ENCODE data around the gene MAP3K12. TPM values are rescaled to one million over a fixed set of nuclear protein-coding genes. Genes with fewer than 3 reads are reported as not detected.
A peak's percentile ranks its signal among the peaks of the same experiment; 100 is the strongest.

Gene MAP3K12
- total and polyA plus RNA-seq, 10 of the 15 experiments (the other 5 are each of a cell fraction or from before 2014, with no cell fraction given) = 0.45 to 14.9 (median 6.9) TPM

DNA sequence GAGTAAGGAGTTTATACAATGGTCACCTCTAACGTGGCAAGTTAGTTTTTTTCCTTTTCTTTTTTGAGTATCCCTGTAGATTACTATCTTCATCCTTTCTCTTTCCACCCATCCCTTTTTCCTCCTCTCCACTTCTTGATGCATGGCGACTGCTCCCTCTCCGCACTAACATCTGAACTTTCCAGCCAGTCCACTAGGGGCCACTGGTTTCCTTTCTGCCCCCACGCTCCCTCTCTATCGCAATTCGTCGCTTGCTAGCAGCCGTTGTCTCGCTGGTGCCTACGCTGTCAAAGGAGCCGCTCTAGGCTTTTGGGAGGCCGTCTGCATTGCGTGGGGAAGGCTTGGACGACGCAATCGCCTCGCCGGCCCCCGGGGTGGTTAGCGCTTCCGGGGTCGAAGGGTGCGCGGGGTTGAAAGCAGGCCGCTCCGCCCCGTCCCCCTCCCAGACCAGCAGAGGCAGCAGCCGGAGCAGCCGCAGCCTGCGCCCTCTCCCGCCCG lies 47.5 kb downstream of the MAP3K12 start, which contains the start of gene PCBP2 (continued):
- TF ChIP-seq, protein P1, sequence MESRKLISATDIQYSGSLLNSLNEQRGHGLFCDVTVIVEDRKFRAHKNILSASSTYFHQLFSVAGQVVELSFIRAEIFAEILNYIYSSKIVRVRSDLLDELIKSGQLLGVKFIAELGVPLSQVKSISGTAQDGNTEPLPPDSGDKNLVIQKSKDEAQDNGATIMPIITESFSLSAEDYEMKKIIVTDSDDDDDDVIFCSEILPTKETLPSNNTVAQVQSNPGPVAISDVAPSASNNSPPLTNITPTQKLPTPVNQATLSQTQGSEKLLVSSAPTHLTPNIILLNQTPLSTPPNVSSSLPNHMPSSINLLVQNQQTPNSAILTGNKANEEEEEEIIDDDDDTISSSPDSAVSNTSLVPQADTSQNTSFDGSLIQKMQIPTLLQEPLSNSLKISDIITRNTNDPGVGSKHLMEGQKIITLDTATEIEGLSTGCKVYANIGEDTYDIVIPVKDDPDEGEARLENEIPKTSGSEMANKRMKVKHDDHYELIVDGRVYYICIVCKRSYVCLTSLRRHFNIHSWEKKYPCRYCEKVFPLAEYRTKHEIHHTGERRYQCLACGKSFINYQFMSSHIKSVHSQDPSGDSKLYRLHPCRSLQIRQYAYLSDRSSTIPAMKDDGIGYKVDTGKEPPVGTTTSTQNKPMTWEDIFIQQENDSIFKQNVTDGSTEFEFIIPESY (IDR thresholded peaks at IDR 0.05) = no peak
- TF ChIP-seq JUNB (IDR thresholded peaks at IDR 0.05) (no peak; the same call in 1 of the 2 replicates), BRCA1 (IDR thresholded peaks at IDR 0.05; ENCODE audit: low read depth, low read length) (no peak), ZNF24 (IDR thresholded peaks at IDR 0.05) (peak; percentile 83), POLR2AphosphoS2 (IDR thresholded peaks at IDR 0.05; ENCODE audit: low read depth, low read length) (peak; percentile 73; the same call in 1 of the 2 replicates), EGR1 (IDR thresholded peaks at IDR 0.05; ENCODE audit: borderline replicate concordance in 1 of 2, low read depth in 2 of 2, low read length in 2 of 2) (peak in 1 of 2 experiments; percentile 95; a peak in 2 of 3 replicates), EZH2 (IDR thresholded peaks at IDR 0.05; ENCODE audit: borderline replicate concordance, control insufficient read depth, low read depth, low read length) (no peak), NFYA (IDR thresholded peaks at IDR 0.05; ENCODE audit: borderline replicate concordance, low read depth, low read length) (no peak), CBX3 (IDR thresholded peaks at IDR 0.05; ENCODE audit: borderline replicate concordance, low read depth) (no peak), HCFC1 (IDR thresholded peaks at IDR 0.05; ENCODE audit: low read length) (peak; percentile 87), FOXM1 (IDR thresholded peaks at IDR 0.05; ENCODE audit: low read depth, low read length) (no peak), IKZF2 (IDR thresholded peaks at IDR 0.05) (peak; percentile 21 to 49; a peak in 3 of 4 replicates), ELK1 (IDR thresholded peaks at IDR 0.05; ENCODE audit: low read depth, low read length) (peak; percentile 68), E2F4 (IDR thresholded peaks at IDR 0.05; ENCODE audit: low read depth, low read length) (no peak), BHLHE40 (IDR thresholded peaks at IDR 0.05; ENCODE audit: borderline replicate concordance in 1 of 2, low read depth in 2 of 2, low read length in 1 of 2) (peak; percentile 47 to 55; a peak in 2 of 4 replicates), ATF2 (IDR thresholded peaks at IDR 0.05; ENCODE audit: low read length) (0 out of 2 replicates have a peak, but pooled peaks have one; percentile 48), SPI1 (IDR thresholded peaks at IDR 0.05; ENCODE audit: borderline replicate concordance, insufficient read depth, low read depth, low read length) (no peak), CHD4 (IDR thresholded peaks at IDR 0.05) (no peak), JUND (IDR thresholded peaks at IDR 0.05; ENCODE audit: low read depth, low read length) (no peak), YY1 (IDR thresholded peaks at IDR 0.05; ENCODE audit: low read depth, low read length) (peak; percentile 86), IKZF1 (conservative IDR thresholded peaks at IDR 0.05) (peak; percentile 96)
- TF ChIP-seq, protein P2, sequence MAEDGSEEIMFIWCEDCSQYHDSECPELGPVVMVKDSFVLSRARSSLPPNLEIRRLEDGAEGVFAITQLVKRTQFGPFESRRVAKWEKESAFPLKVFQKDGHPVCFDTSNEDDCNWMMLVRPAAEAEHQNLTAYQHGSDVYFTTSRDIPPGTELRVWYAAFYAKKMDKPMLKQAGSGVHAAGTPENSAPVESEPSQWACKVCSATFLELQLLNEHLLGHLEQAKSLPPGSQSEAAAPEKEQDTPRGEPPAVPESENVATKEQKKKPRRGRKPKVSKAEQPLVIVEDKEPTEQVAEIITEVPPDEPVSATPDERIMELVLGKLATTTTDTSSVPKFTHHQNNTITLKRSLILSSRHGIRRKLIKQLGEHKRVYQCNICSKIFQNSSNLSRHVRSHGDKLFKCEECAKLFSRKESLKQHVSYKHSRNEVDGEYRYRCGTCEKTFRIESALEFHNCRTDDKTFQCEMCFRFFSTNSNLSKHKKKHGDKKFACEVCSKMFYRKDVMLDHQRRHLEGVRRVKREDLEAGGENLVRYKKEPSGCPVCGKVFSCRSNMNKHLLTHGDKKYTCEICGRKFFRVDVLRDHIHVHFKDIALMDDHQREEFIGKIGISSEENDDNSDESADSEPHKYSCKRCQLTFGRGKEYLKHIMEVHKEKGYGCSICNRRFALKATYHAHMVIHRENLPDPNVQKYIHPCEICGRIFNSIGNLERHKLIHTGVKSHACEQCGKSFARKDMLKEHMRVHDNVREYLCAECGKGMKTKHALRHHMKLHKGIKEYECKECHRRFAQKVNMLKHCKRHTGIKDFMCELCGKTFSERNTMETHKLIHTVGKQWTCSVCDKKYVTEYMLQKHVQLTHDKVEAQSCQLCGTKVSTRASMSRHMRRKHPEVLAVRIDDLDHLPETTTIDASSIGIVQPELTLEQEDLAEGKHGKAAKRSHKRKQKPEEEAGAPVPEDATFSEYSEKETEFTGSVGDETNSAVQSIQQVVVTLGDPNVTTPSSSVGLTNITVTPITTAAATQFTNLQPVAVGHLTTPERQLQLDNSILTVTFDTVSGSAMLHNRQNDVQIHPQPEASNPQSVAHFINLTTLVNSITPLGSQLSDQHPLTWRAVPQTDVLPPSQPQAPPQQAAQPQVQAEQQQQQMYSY (CRISPR knock-in tag; IDR thresholded peaks at IDR 0.05) = no peak
